Astrocyte of the spinal cord (primary cell): ENCODE results near the gene SDCCAG8.

Experiments
- DNase-seq: peaks from one replicate; pipeline ENCODE4 v3.0.0; 2011; ENCODE audit warnings: low read depth, low spot score
- H3K4me3 ChIP-seq: 2 replicates; pipeline ENCODE4 v1.5.1; 2011; ENCODE audit warnings: low read depth, mild to moderate bottlenecking, low read length, moderate library complexity
- in situ Hi-C: cut with HindIII; loops from 2 replicates; pipeline ENCODE4 v1.10.0; 2017; ENCODE audit warnings: low sequenced_read_pairs
- TF ChIP-seq, protein P1 (sequence below): IDR thresholded peaks from 2 replicates; pipeline ENCODE4 v1.5.1; 2012; ENCODE audit warnings: low read depth, mild to moderate bottlenecking, low read length, inconsistent platforms

The SDCCAG8 gene

DNA sequence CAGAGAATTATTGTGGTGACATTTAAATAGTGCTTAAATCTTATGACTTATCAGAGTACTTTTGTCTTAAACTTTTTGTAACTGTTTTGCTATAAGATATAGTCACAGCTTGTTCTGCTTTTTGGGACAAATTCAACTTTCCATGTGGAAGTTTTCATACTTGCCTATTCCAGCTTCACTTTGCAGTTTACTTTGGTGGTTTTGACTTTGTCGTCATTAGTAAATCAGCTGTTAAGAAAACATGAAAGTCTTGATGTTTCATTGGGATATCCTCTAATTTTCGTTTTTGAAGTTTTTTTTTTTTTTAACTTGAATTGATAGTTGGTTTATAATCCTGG is 31.3 kb downstream of the SDCCAG8 start:
- no peak overlapping the region for H3K4me3 ChIP-seq
- in situ Hi-C loops, result no loop called here
- peak; percentile 58 for DNase-seq
- TF ChIP-seq, protein P1, sequence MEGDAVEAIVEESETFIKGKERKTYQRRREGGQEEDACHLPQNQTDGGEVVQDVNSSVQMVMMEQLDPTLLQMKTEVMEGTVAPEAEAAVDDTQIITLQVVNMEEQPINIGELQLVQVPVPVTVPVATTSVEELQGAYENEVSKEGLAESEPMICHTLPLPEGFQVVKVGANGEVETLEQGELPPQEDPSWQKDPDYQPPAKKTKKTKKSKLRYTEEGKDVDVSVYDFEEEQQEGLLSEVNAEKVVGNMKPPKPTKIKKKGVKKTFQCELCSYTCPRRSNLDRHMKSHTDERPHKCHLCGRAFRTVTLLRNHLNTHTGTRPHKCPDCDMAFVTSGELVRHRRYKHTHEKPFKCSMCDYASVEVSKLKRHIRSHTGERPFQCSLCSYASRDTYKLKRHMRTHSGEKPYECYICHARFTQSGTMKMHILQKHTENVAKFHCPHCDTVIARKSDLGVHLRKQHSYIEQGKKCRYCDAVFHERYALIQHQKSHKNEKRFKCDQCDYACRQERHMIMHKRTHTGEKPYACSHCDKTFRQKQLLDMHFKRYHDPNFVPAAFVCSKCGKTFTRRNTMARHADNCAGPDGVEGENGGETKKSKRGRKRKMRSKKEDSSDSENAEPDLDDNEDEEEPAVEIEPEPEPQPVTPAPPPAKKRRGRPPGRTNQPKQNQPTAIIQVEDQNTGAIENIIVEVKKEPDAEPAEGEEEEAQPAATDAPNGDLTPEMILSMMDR, result no peak

DNA sequence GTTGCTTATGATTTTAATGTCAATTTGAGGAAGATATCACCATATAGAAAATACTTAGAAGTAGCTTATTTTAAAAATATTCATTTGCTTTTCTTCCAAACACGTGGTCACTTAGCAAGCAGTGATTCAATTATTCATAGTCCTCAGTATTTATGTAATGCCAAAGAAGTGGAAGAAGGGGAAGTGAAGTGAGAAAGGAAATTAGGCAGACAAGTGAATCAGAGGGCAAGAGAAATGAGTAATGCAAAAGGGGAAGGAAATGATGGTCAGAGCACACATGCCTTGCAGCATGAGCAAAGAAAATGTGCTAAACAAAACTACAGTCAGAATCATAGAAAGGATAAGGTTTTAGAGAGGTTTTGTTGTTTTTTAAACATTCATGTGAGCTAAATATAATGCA is 31.8 kb downstream of the SDCCAG8 start:
- DNase-seq, result peak; percentile 84
- in situ Hi-C loops, result no loop called here
- no peak overlapping the region for H3K4me3 ChIP-seq
- TF ChIP-seq, protein P1, result no peak

DNA sequence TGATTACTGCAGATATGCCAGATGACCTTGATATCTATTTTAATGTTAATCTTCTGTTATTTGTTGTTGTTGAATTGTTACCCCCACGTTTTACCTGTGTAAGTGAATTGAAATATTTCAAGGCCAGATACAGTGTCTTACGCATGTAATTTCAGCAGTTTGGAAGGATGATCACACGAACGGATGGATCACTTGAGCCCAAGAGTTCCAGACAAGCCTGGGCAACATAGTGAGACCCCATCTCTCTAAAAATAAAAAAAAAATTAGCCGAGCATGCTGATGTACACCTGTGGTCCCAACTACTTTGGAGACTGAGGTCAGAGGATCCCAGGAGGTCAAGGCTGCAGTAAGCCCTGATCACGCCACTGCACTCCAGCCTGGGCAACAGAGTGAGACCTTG is 32.2 kb downstream of the SDCCAG8 start:
- in situ Hi-C loops, result no loop called here
- TF ChIP-seq, protein P1, result no peak
- no peak overlapping the region for H3K4me3 ChIP-seq
- DNase-seq, result no peak

DNA sequence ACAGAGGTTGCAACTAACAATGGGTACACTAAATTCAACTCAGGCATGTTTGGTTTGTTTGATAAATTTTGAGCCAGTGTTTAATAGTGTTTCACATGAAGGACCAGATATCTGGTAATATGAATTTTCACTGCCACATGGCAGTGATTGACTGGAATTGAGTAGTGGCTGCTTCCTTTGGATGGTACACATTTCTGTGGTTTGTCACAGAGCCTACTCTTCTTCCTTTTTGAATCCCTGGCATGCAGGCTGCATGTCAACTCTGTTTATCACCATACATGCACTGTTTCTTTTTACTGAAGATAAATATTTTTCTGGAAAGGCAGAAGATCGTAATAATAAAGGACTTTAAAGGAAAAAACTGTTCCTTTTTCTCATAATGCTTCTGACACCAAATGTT is 35.5 kb downstream of the SDCCAG8 start:
- in situ Hi-C loops, result no loop called here
- no peak for DNase-seq
- TF ChIP-seq, protein P1, result no peak
- no peak overlapping the region for H3K4me3 ChIP-seq

DNA sequence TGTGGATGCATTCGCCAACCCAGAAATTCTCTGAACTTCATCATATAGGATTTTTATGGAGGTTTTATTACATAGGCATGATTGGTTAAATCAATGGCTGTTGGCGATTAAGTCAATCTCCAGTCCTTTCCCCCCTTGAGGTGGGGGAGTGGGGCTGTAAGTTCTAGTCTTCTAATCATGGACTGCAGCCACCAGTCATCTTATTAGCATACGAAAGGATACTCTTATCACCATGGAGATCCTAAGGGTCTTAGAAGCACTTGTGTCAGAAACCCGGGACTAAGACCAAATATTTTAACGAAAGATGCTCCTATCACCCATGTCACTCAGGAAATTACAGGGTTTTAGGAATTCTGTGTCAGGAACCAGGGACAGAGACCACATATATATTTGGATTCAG is 36.3 kb downstream of the SDCCAG8 start:
- in situ Hi-C loops, result no loop called here
- no peak for DNase-seq
- no peak overlapping the region for H3K4me3 ChIP-seq
- TF ChIP-seq, protein P1, result no peak

DNA sequence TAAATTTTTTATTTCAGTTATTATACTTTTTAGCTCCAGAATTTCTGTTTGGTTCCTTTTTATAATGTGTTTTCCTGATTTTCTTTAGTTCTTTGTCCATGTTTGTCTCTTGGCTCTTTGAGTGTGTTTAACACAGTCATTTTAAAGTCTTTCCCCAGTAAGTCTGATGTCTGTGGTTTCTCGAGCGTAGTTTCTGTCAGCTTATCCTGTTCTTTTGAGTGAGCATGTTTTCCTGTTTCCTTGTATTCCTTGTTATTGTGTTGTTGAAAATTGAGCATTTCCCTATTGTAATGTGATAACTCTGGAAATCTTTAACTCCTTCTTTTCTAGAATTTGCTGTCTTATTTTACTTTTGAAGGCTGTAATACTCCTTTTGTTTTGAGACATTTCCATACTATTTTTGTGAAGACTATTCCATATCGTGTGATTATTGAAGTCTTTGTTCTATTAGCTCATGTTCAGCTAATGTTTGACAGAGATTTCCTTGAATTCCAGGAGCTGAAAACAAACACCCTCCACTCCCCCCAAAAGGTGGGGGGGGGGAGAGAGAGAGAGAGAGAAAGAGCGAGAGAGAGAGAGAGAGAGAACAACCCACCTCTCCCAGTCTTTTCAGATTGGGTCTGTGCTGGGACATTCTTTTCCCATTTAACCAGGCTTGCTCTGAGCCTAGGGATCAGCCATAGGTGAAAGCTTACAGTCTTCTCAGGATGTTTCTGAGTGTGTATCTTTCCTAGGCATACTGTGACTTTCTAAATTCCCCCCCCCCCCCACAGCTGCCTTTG is 38.3 kb downstream of the SDCCAG8 start:
- no peak overlapping the region for H3K4me3 ChIP-seq

More for the DNA sequence above, 38.3 kb downstream of the SDCCAG8 start:
- in situ Hi-C loops, result no loop called here
- no peak for DNase-seq
- TF ChIP-seq, protein P1, result no peak
